HG02981 (cell line): Measurements from ENCODE around the gene AP2A2.
"Not testable (repeated sequence)": the region's sequence is repeated elsewhere in the genome, so short reads cannot be mapped to it uniquely, and the experiment has no call there.

Source experiments
- ATAC-seq: cut with Tn5 transposase; IDR thresholded peaks from one replicate; pipeline ENCODE4 v1.9.1; 2021; ENCODE audit warnings: mild to moderate bottlenecking, moderate library complexity; ENCODE audit not compliant: unreplicated experiment

AP2A2 gene

DNA sequence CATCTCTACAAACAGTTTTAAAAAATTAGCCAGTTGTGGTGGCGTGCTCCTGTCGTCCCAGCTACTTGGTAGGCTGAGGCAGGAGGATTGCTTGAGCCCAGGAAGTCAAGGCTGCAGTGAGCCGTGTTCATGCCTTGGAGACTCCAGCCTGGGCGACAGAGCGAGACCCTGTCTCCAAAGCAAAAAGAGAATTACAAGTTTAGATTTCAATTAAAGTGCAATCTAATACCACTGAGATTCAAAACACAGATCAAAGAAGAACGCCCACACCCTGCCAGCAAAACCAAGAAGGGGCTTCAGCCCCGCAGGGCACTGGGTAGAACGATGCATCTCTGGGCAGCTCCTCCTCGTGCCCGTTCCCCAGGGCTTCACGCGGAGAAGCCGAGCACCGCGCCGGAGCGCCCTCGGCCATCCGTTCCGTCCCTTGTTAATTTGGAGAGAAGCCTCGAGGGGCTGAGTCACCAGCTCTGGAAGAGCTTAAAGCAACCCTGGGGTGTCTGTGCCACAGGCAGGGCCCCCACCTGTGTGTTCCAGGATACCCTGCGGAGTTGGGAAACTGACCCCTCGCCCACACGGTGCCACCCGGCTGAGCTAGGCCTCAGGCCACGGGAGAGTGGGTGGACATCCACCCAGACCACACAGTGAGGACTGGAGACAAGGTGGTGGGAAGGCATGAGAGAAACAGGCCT is 47.0 kb downstream of the AP2A2 start:
- ATAC-seq = no peak

DNA sequence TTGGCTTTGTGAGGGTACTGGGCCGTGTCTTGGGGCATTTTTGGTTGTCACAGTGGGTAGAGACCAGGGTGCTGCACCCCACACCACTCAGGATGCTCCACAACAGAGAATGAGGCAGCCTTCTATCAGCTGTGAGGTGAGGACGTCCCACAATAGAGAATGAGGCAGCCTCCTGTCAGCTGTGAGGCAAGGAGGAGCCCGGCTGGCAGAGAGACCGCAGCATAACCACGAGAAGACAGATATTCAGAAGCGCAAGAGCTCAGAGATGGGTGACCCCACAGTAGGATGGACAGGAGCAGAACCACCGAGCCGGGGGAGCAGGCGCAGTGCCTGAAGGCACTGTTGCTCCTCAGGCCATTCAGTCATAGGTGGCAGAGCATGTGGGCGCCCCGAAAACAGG is 47.6 kb downstream of the AP2A2 start:
- ATAC-seq = no peak

GRCh38 chr11:975376-975775 is 49.7 kb downstream of the AP2A2 start:
- not testable (repeated sequence) for ATAC-seq

DNA sequence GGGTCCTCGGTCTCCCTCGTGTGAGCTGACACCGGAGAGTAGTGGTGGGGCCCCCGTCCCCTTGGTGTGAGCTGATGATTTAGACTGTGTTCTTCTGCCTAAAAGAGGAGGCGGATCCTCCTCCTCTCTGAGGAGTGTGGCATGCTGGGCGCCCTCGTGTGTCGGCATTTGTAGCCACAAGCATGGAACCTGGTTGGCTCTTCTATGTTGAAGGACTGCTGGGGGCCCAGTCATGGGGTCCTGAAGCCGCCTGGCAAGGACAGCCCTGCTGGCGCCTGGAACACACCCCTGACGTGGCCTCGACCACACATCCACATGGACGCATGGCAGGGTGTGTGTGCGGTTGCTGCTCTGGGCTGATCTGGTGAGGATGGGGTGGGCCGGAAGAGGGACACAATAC is 50.2 kb downstream of the AP2A2 start:
- ATAC-seq = no peak

- ATAC-seq = no peak
These were observed 50.9 kb downstream of the AP2A2 start for GRCh38 chr11:976431-977160.

- no peak for ATAC-seq
These were observed 52.4 kb downstream of the AP2A2 start for GRCh38 chr11:977830-978720.

DNA sequence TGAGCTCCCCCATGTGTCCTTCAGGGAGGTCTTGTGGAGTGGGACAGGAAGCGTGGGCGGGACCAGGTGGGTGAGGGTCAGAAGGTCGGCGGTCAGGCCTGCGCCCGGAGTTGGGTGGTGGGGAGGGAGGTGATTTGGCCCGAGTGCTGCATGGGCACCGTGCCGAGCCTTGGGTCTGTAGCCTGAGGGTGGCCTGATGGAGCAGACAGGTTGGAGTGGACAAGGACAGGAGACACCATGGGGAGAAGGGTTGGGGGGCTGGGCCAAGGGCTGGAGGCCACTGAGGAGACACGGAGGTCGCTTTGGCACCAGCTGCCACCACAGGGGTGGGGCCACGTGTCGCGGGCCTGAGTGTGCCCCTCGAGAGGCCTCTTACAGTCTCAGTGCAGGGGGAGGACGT is 53.1 kb downstream of the AP2A2 start:
- ATAC-seq = no peak

- no peak for ATAC-seq
These were observed 55.0 kb downstream of the AP2A2 start for GRCh38 chr11:980438-981357.

DNA sequence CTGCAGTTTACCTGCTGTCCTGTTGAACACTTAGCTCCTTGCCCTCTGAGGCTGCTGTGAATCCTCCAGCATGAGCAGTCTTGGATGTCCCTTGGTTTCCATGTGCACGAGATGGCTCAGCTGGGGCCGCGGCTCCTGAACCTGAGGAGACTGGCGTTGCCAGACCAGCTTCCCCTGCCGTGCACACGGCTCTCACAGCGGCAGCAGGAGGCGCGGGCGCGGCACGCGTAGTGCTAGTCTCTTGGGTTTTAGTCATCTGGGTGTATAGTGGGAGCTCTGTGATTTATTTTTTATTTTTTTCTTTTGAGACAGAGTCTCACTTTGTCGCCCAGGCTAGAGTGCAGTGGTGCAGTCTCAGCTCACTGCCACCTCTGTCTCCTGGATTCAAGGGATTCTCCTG is 56.1 kb downstream of the AP2A2 start:
- ATAC-seq = no peak

DNA sequence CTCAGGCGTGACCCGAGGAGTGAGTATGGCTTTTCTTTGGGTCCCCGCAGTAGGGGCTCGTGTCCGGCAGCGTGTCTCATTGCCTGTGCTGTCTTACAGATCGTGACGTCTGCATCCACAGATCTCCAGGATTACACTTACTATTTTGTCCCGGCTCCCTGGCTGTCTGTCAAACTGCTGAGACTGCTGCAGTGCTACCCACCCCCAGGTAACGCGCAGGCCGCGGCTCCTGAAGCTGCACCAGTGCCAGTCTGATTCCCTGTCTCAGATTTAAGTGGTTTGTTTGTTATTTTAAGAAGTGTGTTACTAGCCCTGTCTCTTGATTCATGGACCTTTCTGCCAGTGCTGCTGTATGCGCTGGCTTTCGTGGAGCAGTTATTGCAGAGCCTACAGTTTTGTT is 58.9 kb downstream of the AP2A2 start:
- ATAC-seq = no peak

DNA sequence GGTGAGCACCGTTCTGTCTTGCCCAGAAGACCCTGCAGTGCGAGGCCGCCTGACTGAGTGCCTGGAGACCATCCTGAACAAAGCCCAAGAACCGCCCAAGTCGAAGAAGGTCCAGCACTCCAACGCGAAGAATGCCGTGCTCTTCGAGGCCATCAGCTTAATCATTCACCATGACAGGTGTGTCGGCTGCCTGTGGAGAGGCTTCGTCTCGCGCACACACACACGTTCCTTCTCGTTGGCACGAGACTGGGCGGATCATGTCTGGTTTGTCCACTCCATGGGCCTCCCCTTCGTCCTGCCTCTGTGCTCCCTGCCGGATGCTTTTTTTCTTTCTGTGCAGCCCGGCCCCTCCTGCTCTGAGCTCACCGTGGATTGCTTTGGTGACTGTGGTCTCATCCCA is 59.7 kb downstream of the AP2A2 start:
- ATAC-seq = no peak

- ATAC-seq = no peak
These were observed 60.2 kb downstream of the AP2A2 start for GRCh38 chr11:985848-986247.

DNA sequence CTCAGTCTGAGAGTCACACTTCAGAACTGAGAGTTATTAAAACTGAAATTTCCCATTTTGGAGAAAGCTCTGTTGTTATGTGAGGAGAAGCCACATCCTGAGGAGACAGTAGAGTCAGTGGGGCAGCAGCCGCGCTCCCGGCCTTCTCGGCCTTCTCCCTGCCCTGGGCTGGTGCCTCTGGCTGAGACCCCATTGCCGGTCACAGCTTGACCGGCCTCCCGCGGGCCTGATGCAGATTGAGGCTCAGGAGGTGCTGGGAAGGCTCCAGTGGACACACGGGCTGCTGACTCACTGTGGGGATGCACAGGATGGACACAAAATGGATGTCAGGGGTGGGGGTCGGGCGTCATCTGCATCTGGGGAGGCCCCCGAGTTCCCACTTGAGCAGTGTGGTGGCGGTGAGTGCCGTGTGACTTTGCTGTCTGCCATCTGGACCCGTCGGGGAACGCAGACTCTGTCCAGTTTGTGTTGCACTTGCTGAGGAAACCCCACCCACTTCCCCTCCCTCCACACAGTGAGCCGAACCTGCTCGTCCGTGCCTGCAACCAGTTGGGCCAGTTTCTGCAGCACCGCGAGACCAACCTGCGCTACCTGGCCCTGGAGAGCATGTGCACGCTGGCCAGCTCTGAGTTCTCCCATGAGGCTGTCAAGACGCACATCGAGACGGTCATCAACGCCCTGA is 60.7 kb downstream of the AP2A2 start:
- no peak for ATAC-seq

- ATAC-seq = no peak
These were observed 61.3 kb downstream of the AP2A2 start for GRCh38 chr11:986952-987305.

GRCh38 chr11:987671-988070 is 62.0 kb downstream of the AP2A2 start:
- ATAC-seq = no peak

GRCh38 chr11:990101-990500 is 64.4 kb downstream of the AP2A2 start:
- ATAC-seq = no peak

DNA sequence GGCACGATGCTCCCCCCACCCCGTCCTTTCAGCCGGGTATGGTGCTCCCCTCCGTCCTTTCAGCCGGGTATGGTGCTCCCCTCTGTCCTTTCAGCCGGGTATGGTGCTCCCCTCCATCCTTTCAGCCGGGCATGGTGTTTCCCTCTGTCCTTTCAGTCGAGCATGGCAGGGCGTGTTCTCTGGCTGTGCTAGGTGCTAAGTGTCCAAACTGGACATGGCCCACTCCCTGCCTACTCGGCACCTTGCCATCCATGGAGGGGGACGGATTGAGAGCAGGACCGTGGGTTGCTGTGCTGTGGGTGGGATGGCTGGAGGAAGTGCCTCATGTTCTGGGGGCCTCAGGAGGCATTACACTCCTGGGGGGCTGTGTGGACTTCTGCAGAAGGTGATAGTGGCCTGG is 65.4 kb downstream of the AP2A2 start:
- no peak for ATAC-seq

GRCh38 chr11:991711-992307 is 66.1 kb downstream of the AP2A2 start:
- no peak for ATAC-seq

DNA sequence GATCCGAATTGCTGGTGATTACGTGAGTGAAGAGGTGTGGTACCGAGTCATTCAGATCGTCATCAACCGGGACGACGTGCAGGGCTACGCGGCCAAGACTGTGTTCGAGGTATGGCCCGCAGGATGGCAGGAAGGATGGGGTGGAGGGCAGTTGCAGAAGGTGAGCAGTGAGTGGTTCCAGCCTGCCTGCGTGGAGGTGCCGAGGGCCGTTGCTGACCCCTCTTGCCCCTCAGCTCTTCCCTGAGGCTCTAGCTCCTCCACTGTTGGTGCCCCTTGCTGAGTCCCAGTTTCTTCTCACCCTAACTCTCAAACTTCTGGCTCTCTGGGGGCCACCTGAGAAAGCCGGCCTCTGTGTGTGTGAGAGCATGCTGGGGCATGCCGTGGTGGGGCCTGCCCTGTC is 66.9 kb downstream of the AP2A2 start:
- no peak for ATAC-seq
